HG02870 (cell line): ENCODE measurements around the gene TAX1BP1.

ENCODE experiments used
- ATAC-seq: cut with Tn5 transposase; IDR thresholded peaks from one replicate; pipeline ENCODE4 v1.9.1; 2021; ENCODE audit warnings: mild to moderate bottlenecking, moderate library complexity; ENCODE audit not compliant: unreplicated experiment

Gene TAX1BP1

GRCh38 chr7:27873981-27874957 is 134.3 kb downstream of the TAX1BP1 start:
- ATAC-seq: no peak

GRCh38 chr7:27875061-27875460 is 135.1 kb downstream of the TAX1BP1 start:
- ATAC-seq: no peak

GRCh38 chr7:27875832-27876231 is 135.9 kb downstream of the TAX1BP1 start:
- no peak for ATAC-seq

- ATAC-seq: no peak
Measured at GRCh38 chr7:27876756-27877155, 136.8 kb downstream of the TAX1BP1 start.
